Measurements from ENCODE around the gene PTPN4. TPM values are rescaled to one million over a fixed set of nuclear protein-coding genes. Genes with fewer than 3 reads are reported as not detected.

Gene PTPN4
- total and polyA plus RNA-seq, 2 experiments from 2014 or later, result 41.6 to 90.4 TPM

DNA sequence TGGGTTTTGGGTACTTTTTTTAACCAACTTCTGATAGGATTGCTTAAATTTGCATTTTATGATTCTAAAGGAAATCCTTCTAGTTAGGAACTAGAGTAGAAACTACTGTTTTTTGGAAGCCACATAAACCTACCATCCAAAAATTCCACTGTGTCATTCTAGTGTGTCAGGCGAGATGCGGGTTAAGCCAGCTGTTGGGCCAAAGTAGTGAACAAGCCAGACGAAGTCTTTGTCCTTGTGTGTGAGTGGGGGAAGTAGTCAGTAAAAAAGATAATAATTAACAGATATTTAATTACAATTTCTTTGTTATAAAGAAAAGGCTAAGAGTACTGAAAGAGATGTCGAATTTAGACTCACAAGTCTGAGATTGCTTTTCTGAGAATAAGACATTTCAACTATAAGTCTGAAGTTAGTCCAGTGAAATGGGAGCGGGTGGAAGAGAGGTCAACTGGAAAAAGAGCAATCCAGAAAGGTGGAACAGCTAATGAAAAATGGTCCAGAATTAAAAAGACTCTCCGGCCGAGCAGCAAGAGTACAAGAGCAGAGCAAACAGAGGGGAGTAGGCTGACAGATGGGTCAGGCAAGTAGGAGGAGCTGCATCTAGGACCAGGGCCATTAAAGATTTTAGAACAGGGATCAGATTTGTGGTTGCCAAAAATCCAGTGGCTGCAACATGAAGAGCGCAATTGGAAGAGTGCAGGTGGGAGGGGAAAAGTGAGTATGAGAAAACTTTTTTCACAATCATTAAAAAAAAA is 254.7 kb downstream of the PTPN4 start:
- peak overlapping the region; percentile 58 for H3K4me3 ChIP-seq
- Mint-ChIP-seq H3K27ac (no peak overlapping the region), H3K9me3 (no peaks in the 10 kb centered on the region), H3K4me3 (peak overlapping the region; percentile 93), H3K27me3 (ENCODE audit: insufficient read depth, low read depth, poor library complexity) (peaks cover 8% of the 10 kb centered on the region), H3K4me1 (peaks cover 30% of the 10 kb centered on the region), H3K36me3 (ENCODE audit: low read depth) (peaks cover 7% of the 10 kb centered on the region; the same call in 2 of the 3 replicates)
- H3F3A ChIP-seq (replicated peaks; ENCODE audit: low read depth), result no peaks in the 10 kb centered on the region
- ATAC-seq (no peak), DNase-seq (ENCODE audit: low spot score) (no peak)
- no peaks in the 10 kb centered on the region for H3K9me2 ChIP-seq (ENCODE audit: insufficient read depth)
- H3K79me2 ChIP-seq (replicated peaks; ENCODE audit: insufficient read depth), result peaks cover 58% of the 10 kb centered on the region
- no peak overlapping the region for H3K27ac ChIP-seq (ENCODE audit: low read depth)
- peaks cover 26% of the 10 kb centered on the region for H3K4me1 ChIP-seq (ENCODE audit: insufficient read depth)
- no peak for TF ChIP-seq POLR2AphosphoS5 (IDR thresholded peaks at IDR 0.05; ENCODE audit: low read depth)
- TF ChIP-seq JUNB (IDR thresholded peaks at IDR 0.05; ENCODE audit: unreplicated experiment), result no peak
- TF ChIP-seq NANOG (IDR thresholded peaks at IDR 0.05; ENCODE audit: borderline replicate concordance), result no peak
- TF ChIP-seq, protein P1, sequence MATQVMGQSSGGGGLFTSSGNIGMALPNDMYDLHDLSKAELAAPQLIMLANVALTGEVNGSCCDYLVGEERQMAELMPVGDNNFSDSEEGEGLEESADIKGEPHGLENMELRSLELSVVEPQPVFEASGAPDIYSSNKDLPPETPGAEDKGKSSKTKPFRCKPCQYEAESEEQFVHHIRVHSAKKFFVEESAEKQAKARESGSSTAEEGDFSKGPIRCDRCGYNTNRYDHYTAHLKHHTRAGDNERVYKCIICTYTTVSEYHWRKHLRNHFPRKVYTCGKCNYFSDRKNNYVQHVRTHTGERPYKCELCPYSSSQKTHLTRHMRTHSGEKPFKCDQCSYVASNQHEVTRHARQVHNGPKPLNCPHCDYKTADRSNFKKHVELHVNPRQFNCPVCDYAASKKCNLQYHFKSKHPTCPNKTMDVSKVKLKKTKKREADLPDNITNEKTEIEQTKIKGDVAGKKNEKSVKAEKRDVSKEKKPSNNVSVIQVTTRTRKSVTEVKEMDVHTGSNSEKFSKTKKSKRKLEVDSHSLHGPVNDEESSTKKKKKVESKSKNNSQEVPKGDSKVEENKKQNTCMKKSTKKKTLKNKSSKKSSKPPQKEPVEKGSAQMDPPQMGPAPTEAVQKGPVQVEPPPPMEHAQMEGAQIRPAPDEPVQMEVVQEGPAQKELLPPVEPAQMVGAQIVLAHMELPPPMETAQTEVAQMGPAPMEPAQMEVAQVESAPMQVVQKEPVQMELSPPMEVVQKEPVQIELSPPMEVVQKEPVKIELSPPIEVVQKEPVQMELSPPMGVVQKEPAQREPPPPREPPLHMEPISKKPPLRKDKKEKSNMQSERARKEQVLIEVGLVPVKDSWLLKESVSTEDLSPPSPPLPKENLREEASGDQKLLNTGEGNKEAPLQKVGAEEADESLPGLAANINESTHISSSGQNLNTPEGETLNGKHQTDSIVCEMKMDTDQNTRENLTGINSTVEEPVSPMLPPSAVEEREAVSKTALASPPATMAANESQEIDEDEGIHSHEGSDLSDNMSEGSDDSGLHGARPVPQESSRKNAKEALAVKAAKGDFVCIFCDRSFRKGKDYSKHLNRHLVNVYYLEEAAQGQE (IDR thresholded peaks at IDR 0.05; ENCODE audit: unreplicated experiment), result no peak
- no peak for TF ChIP-seq ZNF462 (CRISPR knock-in tag; IDR thresholded peaks at IDR 0.05)
- no peak overlapping the region for H2AFZ ChIP-seq
- H3K36me3 ChIP-seq (ENCODE audit: insufficient read depth), result no peaks in the 10 kb centered on the region
- H3K27me3 ChIP-seq (ENCODE audit: insufficient read depth), result peaks cover 12% of the 10 kb centered on the region
- H3K4me2 ChIP-seq, result peak overlapping the region; percentile 90
- no peaks in the 10 kb centered on the region; the same call in 1 of the 2 replicates for H4K20me1 ChIP-seq (replicated peaks; ENCODE audit: insufficient read depth)

Measured in GM23338 (cell line).